ENCODE results near the gene AHCYL2.
A peak's percentile ranks its signal among the peaks of the same experiment; 100 is the strongest.
"Not testable (repeated sequence)": the region's sequence is repeated elsewhere in the genome, so short reads cannot be mapped to it uniquely, and the experiment has no call there.

AHCYL2 gene

DNA sequence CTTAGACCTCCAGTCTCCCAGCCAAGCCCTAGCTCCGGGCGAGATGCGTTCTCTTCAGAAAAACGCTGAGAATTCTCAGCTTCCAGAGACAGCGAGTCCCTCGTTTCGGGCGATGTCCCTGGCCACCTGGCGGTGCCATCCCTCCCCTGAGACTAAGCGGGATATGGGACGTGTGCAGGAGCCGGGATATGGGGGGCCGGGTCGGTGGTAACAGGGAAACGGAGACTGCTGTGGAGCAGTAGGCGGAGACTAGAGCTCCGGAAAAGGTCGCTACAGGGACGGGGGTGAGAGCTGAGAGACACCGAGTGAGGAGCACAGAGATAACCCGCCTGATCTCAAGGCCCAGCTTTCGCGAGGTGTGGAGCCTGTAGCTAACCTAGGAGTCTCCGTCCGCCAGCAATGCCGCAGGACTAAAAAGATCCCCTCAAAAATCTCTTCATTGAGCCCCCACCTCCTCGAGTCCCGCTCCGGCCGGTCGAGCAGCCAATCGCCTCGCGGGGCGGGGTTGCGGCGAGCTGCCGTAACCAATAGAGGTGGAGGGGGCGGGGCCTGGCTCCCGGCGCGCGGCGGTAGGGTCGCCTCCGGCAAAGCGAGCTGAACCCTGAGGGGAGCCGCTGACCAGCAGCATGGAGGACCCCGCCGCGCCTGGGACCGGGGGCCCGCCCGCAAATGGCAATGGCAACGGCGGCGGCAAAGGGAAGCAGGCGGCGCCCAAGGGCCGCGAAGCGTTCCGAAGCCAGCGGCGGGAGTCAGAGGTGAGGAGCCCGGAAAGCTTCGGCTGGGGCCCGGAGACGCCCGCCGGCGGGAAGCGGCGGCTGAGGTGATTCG is 209.2 kb downstream of the AHCYL2 start, which contains the start of gene STRIP2:
TSS of gene STRIP2 (plus strand) at position 586 of the 828 bp plus-strand sequence. CDS start at position 627, 41 bp downstream.
- DNase-seq: peak; percentile 93

DNA sequence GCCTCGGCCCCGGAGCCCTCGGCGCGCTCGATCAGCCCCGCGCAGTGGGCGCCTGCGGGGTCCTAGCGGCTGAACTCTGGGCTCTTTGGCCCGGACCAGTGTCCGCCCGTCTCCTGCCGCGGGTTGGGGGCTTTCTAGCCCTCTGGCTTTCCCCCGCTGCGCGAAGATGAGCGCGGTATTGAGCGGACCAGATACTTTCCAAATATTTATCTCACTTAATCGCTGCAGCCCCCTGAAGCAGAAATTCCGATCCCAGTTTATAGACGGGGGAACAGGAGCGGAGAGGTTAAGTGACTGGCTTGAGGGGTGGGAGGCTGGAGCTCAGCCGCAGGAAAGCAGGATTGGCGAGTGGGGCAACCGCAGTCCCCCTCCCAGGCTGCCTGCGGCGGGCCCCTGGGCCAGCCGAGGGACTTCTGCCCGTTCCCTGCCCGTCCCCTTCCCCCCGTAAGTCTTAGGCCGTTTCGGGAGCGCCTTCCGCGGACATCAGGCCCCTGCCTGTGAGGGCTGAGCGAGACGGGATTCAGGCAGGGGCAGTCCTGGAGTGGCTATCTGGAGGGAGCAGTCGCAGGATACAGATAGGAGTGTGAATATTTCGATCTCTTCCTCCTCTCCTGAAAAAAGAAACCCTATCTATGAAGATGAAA is 210.0 kb downstream of the AHCYL2 start:
- DNase-seq: no peak

DNA sequence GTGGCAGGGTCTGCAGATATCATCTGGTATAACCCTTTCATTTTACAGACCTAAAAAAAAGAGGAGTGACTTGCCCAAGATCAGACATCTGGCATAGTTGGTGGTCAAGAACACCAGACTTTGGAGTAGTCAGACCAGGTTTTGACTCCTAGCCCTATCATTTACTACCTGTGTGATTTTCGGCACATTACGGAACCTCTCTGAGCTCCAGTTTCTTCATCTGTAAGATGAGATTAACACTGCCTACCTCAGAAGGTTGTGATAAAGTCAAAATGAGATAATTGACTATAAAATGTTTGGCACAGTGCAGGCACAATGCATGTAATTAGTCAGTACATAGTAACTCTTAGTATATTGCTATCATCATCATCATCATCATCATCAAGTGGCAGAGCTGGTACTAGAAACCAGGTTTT is 210.6 kb downstream of the AHCYL2 start:
- DNase-seq: no peak

DNA sequence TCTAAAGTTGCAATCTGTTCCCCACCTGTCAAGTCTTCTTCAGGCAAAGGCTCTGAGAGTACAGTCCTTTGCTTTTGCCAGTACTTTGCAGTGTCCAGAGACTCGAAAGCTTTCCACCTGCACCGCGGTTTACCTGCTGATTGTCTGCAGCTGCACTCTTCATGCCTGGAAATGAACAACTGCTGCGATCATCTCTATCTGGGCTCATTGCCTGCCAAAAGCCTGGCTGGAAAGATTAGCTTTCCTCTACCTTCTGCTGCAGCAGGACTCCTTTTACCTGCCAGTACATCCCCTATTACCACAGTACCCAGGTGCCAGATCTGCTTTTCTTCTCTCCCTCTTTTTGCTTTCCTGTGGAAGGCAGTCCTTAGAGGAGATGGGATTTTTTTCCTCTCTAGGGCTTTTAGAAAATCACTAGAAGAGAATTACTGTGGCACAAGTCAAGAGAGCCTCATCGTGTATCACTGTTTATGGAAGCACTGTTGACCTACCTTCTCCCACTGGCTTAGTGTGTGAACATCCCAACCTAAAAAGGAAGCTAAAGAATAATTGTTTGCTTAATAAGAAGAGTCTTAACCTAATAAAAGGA is 211.6 kb downstream of the AHCYL2 start:
- no peak for DNase-seq

DNA sequence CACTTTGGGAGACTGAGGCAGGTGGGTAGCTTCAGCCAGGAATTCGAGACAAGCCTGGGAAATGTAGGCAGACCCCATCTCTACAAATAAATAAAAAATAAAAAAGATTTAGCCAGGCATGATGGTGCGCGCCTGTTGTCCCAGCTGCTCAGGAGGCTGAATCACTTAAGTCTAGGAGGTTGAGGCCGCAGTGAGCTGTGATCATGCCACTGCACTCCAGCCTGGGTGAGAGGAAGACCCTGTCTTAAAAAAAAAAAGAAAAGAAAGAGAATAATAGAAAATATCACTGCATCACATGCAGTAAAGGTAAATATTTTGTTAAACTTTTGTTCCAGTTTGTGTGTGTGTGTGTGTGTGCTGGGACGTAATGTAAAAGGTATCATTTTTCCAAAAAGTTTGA is 212.4 kb downstream of the AHCYL2 start:
- DNase-seq: no peak

DNA sequence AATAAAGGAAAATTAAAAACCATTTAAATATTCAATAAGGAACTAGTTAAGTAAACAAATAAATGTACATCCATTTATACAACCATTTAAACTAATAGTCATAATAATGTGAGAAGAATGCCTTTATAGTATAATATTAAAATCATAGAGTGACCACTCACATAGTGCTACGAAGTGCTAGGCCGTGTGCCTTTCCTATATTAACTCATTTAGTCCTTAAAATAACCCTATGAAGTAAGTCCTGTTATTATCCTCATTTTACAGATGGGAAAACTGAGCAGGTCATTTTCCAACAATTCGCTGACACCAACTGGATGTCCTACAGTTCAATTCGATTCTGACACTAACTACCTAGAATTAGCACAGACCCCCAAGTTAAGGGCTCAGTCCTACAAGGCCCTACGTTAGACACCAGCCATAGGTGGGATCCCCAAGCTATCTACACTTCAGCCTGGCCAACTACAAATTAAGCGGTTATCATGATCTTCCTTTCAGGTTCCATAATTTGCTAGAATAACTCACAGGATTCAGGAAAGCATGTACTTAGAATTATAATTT is 213.5 kb downstream of the AHCYL2 start:
- no peak for DNase-seq

DNA sequence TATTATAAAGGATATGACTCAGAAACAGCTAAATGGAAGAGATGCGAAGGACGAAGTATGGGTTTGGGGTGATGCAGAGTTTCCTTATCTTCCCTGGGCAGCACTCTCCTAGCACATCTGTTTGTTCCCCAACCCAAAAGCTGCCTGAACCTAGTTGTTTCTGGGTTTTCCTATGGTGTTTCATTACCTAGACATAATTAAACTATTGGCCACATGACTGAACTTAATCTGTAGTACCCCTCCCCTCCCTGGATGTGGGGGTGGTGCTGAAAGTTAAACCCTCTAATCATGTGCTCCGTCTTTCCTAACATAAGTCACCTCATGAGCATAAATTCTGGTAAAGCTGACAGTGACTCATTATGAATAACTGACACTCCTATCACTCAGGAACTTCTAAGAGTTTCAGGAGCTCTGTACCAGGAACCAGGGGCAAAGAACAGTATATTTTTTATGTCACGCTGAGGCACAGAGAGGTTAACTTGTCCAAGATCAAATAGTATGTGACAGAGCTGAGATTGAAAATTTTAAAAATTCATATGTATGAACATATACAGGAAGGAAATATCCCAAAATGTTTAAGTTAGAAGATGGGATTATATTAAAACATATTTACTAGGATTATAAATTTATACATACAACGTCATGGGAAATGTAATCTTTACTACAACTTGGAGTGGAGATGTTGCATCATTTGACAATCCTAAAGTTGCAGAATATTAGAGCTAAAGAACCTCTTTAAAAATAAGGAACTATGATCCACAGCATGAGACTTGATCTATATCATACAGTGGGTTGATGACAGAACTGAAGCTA is 214.2 kb downstream of the AHCYL2 start:
- no peak for DNase-seq

DNA sequence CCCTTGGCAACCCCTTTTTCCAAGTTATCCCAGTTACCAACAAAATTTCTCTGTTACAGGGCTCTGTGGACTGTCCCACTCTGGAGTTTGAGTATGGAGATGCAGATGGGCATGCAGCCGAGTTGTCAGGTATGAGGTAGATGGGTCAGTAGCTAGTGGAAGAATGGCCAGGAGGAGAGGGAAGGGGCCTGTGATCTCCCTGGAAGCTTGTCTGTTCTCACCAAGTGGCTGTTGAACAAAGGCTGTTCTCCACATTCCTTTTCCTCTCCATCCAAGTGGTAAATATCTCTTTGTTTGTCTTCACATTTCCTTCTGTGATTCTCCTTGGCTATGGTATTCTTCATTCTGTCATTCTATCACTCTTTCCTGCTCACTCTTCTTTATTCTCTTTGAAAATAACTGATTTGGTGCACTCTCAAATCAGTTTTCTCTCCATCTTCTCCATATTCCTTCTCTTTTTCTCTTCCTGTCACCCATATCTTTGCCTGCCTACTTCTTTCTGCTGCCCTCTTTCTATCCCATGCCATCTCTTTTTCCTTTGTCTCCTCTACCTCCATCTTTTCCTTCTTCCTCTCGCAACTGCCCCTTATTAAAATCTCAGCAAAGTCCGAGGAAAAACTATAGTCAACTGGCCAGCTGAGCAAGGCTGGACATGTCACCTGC is 215.3 kb downstream of the AHCYL2 start:
- no peak for DNase-seq

DNA sequence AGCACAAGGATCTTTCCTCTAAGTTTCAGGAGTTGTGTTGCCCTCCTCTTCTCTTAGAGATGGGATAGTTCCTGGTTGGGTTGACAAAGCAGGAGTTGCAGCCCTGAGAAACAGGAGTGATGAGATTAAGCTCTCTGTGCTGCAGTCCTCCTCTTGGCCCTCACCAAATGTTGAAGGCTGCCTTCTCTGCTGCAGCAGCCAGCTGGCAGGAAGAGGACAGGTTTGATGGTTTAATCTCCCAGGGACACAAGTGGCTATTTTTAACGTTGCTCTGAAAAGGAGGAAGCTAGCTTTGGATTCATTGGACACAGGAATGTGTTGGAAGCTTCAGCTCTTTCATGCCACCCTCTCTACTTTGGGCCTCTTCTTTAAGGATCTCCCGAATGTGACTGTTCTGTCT is 218.8 kb downstream of the AHCYL2 start:
- DNase-seq: no peak

DNA sequence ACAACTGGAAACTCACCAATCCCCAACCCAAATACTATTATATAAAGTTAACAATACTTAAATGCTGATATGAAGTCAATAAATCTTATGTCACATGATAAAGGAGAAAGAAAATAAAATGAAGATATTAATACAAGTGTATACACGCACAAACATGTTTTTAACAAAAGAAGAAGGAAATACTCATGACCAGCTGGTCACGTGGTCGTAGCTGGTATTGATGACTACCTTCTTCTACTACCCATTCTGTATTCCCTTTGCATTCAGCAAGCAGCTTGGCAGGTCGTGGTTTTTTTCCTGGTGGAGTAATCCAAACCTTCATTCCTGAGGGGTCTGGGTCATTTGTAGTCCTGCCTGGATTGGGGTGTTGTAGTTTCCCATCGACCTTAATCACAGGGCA is 219.9 kb downstream of the AHCYL2 start:
- DNase-seq: not testable (repeated sequence)

DNA sequence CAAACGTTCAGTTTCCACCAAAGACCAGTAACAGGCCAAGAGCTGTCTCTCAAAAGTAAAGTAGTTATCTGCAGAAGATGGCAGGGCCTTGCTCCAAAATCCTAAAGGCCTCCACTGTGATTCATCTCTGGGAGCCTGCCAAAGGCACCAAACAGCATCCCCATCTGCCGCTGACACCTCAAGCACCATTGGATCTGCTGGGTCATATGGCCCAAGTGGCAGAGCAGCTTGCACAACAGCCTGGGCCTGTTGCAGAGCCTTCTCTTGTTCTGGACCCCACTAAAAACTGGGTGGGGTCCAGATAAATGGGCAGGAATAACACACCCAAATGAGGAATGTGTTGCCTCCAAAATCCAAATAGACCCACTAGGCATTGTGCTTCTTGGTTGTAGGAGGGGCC is 222.1 kb downstream of the AHCYL2 start:
- not testable (repeated sequence) for DNase-seq

DNA sequence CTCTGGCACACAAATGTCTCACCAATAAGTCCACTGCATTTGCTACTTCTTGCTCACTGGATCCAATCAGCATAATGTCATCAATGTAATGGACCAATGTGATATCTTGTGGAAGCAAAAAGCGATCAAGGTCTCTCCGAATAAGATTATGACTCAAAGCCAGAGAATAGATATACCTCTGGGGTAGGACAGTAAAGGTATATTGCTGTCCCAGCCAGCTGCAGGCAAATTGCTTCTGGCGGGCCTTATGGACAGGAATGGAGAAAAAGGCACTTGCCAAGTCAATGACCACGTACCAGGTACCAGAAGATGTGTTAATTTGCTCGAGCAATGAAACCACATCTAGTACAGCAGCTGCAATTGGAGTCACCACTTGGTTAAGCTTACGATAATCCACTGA is 222.6 kb downstream of the AHCYL2 start:
- DNase-seq: not testable (repeated sequence)

DNA sequence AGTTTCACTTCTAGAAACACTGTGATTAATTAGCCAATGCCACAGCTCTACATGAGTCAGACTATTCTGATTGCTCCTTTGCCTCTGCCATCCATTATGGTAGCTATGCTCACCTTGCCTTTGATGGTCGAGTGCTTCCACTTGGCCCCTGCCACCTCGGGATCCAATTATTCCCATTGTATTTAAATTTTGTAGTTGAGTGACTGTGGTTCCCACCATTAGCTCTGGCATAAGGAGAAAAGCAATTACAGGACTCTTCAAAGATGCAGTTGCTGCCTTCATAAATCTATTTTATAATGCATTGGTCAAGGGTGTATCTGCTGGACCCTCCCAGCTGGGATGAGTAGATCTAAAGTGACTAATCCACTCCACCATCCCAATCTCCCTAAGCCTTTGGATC is 223.8 kb downstream of the AHCYL2 start:
- not testable (repeated sequence) for DNase-seq

DNA sequence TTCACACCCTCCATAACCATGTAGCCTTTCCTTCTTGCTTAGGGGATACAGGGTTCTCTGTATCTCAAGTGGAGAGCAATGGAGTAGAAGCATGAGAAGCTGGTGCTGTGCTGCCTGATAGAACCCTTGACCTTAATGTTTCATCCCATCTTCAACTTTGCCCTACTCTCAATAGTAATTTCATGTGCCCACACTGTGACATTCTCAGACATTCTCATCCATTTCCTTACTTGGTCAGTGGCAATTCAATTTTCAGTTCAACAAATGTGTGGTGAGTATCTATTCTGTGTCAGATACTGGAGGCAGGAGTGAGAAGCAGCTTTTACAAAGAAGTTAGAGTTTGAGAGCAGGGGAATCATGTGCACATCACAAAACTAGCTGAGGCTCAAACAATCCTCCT is 225.5 kb downstream of the AHCYL2 start:
- DNase-seq: no peak

DNA sequence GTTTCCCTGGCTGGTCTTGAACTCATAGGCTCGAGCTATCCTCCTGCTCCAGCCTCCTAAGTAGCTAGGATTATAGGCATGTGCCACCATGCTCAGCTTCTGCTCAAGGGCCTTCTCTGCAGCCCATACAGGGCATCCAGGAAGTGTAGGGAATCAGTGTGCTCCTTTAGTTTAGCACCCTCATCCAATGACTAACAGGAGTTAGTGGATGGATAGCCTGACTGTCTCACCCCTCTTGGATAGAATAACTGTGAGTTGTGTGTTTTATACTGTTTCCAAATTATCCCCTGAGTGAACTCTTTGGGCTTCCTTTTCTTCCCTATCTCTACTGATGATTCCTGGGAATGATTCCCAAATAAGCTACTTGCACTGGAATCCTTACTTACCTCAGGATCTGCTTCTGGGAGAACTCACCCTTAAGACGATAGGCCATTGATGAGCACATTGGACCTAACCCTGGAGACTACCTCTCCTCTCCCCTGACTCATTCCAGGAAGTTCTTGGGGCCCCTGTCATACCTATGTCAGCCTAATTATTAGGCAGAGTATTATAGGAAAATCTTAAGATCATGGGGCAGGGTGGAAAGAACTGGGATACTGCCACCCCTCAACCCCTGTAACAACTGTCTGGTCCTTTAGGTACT is 227.9 kb downstream of the AHCYL2 start:
- DNase-seq: no peak

DNA sequence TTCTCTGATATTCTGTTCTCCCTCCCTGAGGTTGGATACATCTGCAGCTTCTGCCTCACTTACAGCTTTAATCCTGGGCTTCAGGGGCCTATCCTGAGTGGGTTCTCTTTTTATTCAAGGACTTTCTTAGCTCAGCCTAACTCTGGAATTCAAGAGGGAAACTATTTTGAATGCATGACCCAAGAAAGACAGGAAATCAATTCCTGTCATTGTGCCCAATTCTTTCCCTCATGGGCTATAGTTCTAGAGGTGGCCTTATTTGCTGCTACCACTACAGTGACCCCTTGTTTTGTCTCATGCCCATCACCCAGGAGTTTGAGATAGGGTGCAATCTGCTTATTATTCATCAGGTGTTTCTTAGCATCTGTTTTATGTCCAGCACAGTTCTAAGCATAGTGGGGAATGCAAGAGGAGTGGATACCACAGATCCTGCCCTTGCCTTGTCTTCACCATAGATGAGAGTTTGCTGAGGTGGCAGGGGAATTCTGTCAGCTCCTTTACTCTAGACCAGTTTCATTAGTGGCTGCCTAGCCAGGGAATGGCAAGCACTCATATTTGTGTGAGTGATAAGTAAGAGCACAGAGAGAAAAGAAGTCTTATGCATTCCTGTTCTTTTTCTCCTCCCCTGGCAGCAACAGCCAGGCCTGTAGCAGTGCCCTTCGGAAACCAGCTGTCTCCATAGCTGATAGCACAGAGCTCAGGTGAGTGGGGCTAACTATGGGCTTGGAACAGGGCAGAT is 228.8 kb downstream of the AHCYL2 start:
- DNase-seq: no peak

DNA sequence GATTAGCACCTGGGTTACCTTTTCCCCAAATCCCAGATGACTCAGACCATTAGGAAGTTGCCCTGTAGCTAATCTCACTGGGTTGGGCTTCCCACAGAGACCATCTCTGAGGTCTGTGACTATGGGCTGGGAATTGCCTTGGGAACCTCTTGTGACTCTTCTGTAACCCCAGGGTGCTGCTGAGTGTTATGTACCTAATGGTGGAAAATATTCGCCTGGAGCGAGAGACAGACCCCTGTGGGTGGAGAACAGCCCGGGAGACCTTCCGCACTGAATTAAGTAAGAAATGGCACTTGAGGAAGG is 229.4 kb downstream of the AHCYL2 start:
- DNase-seq: no peak

DNA sequence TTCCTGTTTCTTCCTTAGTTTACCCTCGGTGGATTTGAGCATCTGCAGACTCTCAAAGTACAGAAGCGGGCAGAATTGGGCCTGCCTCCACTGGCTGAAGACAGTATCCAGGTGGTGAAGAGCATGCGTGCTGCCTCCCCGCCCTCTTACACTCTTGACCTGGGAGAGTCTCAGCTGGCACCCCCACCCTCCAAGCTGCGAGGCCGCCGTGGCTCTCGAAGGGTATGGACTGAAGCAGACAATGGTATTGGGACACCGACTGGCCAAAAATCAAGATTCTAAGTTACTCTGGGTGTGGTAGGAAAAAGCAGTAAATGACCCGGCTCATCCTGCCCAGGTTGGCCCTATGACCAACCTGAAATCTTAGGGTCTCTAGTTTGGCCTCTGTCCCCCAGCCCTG is 231.6 kb downstream of the AHCYL2 start:
- DNase-seq: no peak

DNA sequence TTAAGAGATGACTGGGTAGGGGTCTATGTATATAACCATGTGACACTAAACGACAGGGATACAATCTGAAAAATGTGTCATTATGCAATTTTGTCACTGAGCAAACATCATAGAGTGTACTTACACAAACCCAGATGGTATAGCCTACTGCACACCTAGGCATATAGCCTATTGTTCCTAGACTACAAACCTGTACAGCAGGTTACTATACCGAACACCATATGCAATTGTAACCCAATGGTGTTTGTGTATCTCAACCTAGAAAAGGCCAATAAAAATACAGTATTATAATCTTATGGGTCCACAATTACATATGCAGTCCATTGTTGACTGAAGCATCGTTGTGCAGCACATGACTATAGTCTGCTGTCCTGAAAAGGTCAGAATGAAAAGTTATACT is 232.3 kb downstream of the AHCYL2 start:
- DNase-seq: no peak

DNA sequence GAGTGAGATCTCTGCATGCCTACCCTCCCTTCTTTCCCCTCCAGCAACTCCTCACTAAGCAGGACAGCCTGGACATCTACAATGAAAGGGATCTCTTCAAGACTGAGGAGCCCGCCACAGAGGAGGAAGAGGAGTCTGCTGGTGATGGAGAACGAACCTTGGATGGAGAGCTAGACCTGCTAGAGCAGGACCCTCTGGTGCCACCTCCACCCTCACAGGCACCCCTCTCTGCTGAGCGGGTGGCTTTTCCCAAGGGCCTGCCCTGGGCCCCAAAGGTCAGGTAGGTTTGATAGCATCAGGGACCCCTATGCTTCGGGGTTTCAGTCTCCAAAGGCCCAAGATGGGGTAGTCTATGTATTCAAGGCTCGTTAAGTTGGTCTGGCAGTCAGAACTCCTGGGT is 233.3 kb downstream of the AHCYL2 start:
- DNase-seq: no peak

DNA sequence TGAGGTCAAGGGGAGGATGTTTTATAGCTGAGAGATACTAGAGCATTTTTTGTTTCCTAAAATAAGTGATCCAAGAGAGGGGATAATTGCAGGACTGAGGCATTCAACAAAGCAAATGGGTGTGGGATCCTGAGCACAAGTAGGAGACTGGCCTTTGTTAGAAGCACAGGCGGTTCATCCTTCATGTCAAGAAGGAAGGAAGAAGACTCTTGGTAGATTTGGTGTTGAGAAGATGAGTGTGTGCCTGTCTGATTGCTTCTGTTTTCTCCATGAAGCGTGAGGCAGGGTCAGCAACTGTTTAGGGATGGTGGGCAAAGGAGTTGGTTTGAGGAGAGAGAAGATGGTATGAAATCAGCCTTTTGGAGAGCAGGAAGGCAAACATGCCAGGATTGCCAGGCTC is 237.0 kb downstream of the AHCYL2 start:
- DNase-seq: no peak

All from midbrain (tissue), 1 donor.